Effector memory CD4-positive, alpha-beta T cell (primary cell): ENCODE results near the gene UVSSA.

Source experiments
- DNase-seq, 3 donors: peaks; one replicate each; pipeline ENCODE4 v3.0.0-alpha.2; 2020
- H3K27ac ChIP-seq: 2 replicates; pipeline ENCODE4 v1.7.0; 2013; ENCODE audit warnings: mild to moderate bottlenecking, low read length, moderate library complexity; ENCODE audit not compliant: insufficient read depth, poor library complexity, severe bottlenecking
- H3K27me3 ChIP-seq: replicated peaks from 2 replicates; pipeline ENCODE4 v1.7.0; 2013; ENCODE audit warnings: mild to moderate bottlenecking, low read length; ENCODE audit not compliant: insufficient read depth, control insufficient read depth, poor library complexity, severe bottlenecking
- H3K36me3 ChIP-seq: 2 replicates; pipeline ENCODE4 v1.7.0; 2013; ENCODE audit warnings: mild to moderate bottlenecking, low read length, moderate library complexity; ENCODE audit not compliant: control insufficient read depth, insufficient read depth
- H3K4me1 ChIP-seq: 2 replicates; pipeline ENCODE4 v1.7.0; 2013; ENCODE audit warnings: low read length, mild to moderate bottlenecking; ENCODE audit not compliant: control insufficient read depth, insufficient read depth, poor library complexity, severe bottlenecking
- H3K4me3 ChIP-seq: 2 replicates; pipeline ENCODE4 v1.7.0; 2013; ENCODE audit warnings: low read length, low read depth, mild to moderate bottlenecking; ENCODE audit not compliant: insufficient read depth, poor library complexity, severe bottlenecking
- H3K9me3 ChIP-seq: 2 replicates; pipeline ENCODE4 v1.7.0; 2013; ENCODE audit warnings: mild to moderate bottlenecking, low read length, moderate library complexity; ENCODE audit not compliant: control insufficient read depth

The UVSSA gene

GRCh38 chr4:1357356-1358248 is 10.6 kb downstream of the UVSSA start:
- Histone ChIP-seq H3K27me3 (no peaks in the 10 kb centered on the region), H3K4me1 (no peaks in the 10 kb centered on the region), H3K9me3 (no peaks in the 10 kb centered on the region), H3K36me3 (peaks cover 42% of the 10 kb centered on the region), H3K27ac (no peak overlapping the region), H3K4me3 (no peak overlapping the region)
- no peak for DNase-seq

GRCh38 chr4:1358421-1359143 is 11.6 kb downstream of the UVSSA start:
- Histone ChIP-seq H3K27ac (no peak overlapping the region), H3K27me3 (no peaks in the 10 kb centered on the region), H3K4me1 (no peaks in the 10 kb centered on the region), H3K36me3 (peaks cover 33% of the 10 kb centered on the region), H3K9me3 (no peaks in the 10 kb centered on the region), H3K4me3 (no peak overlapping the region)
- no peak for DNase-seq

- no peaks in the 10 kb centered on the region for H3K4me1 ChIP-seq
- no peak for DNase-seq
- H3K4me3 ChIP-seq = no peak overlapping the region
- H3K27ac ChIP-seq = no peak overlapping the region
- no peaks in the 10 kb centered on the region for H3K9me3 ChIP-seq
- no peaks in the 10 kb centered on the region for H3K27me3 ChIP-seq
- peaks cover 28% of the 10 kb centered on the region for H3K36me3 ChIP-seq
Measured at GRCh38 chr4:1359144-1359501, 12.1 kb downstream of the UVSSA start.

DNA sequence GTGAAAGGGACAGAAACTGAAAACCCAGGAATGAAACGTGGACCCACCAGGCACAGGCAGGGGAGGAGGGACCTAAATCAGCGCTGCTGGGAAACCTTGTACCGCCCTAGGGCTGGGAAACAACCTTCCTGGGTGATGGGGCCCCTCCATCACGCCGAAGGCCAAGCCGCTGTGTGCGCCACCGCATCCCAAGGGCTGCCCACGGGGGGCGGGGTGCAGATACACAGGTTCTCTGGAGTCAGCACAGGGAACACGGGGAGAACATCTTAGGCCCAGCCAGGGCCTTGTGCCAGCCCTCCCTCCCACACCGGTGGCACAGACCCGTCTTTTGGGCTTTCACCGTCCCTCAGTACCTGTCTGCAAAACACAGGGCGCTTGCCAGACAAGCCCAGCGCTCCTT is 13.0 kb downstream of the UVSSA start:
- no peaks in the 10 kb centered on the region for H3K27me3 ChIP-seq
- no peak overlapping the region for H3K27ac ChIP-seq
- H3K36me3 ChIP-seq = peaks cover 21% of the 10 kb centered on the region
- no peak overlapping the region for H3K4me3 ChIP-seq
- DNase-seq = no peak
- H3K9me3 ChIP-seq = no peaks in the 10 kb centered on the region
- no peaks in the 10 kb centered on the region for H3K4me1 ChIP-seq

- H3K4me1 ChIP-seq = no peaks in the 10 kb centered on the region
- no peaks in the 10 kb centered on the region for H3K27me3 ChIP-seq
- no peaks in the 10 kb centered on the region for H3K9me3 ChIP-seq
- DNase-seq = no peak
- H3K4me3 ChIP-seq = no peak overlapping the region
- peaks cover 15% of the 10 kb centered on the region for H3K36me3 ChIP-seq
- no peak overlapping the region for H3K27ac ChIP-seq
Measured at GRCh38 chr4:1360423-1361283, 13.6 kb downstream of the UVSSA start.

- DNase-seq = no peak
- H3K9me3 ChIP-seq = no peaks in the 10 kb centered on the region
- no peaks in the 10 kb centered on the region for H3K4me1 ChIP-seq
- peaks cover 14% of the 10 kb centered on the region for H3K36me3 ChIP-seq
- H3K4me3 ChIP-seq = no peak overlapping the region
- H3K27ac ChIP-seq = no peak overlapping the region
- no peaks in the 10 kb centered on the region for H3K27me3 ChIP-seq
Measured at GRCh38 chr4:1361431-1361830, 14.4 kb downstream of the UVSSA start.

GRCh38 chr4:1362046-1362445 is 15.0 kb downstream of the UVSSA start:
- no peaks in the 10 kb centered on the region for H3K27me3 ChIP-seq
- H3K4me3 ChIP-seq = no peak overlapping the region
- DNase-seq = no peak
- H3K36me3 ChIP-seq = peaks cover 14% of the 10 kb centered on the region
- H3K27ac ChIP-seq = no peak overlapping the region
- H3K9me3 ChIP-seq = no peaks in the 10 kb centered on the region
- H3K4me1 ChIP-seq = no peaks in the 10 kb centered on the region

- Histone ChIP-seq H3K9me3 (no peaks in the 10 kb centered on the region), H3K36me3 (peaks cover 18% of the 10 kb centered on the region), H3K4me1 (no peaks in the 10 kb centered on the region), H3K27me3 (no peaks in the 10 kb centered on the region), H3K27ac (no peak overlapping the region), H3K4me3 (no peak overlapping the region)
- no peak for DNase-seq
Measured at GRCh38 chr4:1362521-1362920, 15.5 kb downstream of the UVSSA start.

DNA sequence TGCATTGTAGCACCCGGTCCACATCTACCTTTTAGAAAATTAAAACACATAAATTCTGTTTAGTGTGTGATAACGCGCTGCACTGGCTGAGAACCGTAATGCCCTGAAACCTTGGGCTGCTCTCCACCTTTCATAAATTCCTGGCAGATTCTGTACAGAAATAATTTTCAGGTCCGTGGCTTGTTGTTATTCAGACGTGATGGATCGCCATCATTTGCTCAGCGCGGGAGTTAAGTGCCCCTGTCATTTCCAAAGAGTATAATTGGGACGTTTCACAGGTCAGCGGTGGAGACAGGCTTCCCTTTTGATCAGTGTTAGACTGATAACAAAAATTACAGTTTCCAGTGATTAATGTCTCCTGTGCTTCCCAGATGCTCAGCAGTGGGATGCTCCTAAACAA is 16.5 kb downstream of the UVSSA start:
- no peak for DNase-seq
- Histone ChIP-seq H3K9me3 (no peaks in the 10 kb centered on the region), H3K4me3 (no peak overlapping the region), H3K27me3 (no peaks in the 10 kb centered on the region), H3K36me3 (peaks cover 23% of the 10 kb centered on the region), H3K4me1 (no peaks in the 10 kb centered on the region), H3K27ac (no peak overlapping the region)
